Amniotic stem cell (primary cell): ENCODE results near the gene KRTAP19-3.
"Not testable (repeated sequence)": the region's sequence is repeated elsewhere in the genome, so short reads cannot be mapped to it uniquely, and the experiment has no call there.

Experiments
- DNase-seq: peaks from one replicate; lab custom pipeline; 2025; lab: John Stamatoyannopoulos, UW

KRTAP19-3 gene

GRCh38 chr21:30491963-30492428 is at the start of gene KRTAP19-3:
KRTAP19-3 (minus strand) TSS chr21:30492013; CDS start chr21:30491957, 56 bp downstream.
- no peak for DNase-seq

GRCh38 chr21:30518876-30519275 is 27.1 kb upstream of the KRTAP19-3 start:
- DNase-seq, result no peak

- DNase-seq, result no peak
Observed at GRCh38 chr21:30515681-30516080, 23.9 kb upstream of the KRTAP19-3 start.

- not testable (repeated sequence) for DNase-seq
Observed at GRCh38 chr21:30505621-30506205, 13.9 kb upstream of the KRTAP19-3 start.

GRCh38 chr21:30502041-30502440 is 10.2 kb upstream of the KRTAP19-3 start, which contains the start of gene KRTAP19-5:
KRTAP19-5 (minus strand) TSS chr21:30502141; CDS start chr21:30502090, 51 bp downstream.
- no peak for DNase-seq

GRCh38 chr21:30497065-30497464 is 5.3 kb upstream of the KRTAP19-3 start, which contains the start of gene KRTAP19-4:
KRTAP19-4 (minus strand) TSS chr21:30497165; CDS start chr21:30497110, 55 bp downstream.
- no peak for DNase-seq

- no peak for DNase-seq
Observed at GRCh38 chr21:30487336-30487735, 4.5 kb downstream of the KRTAP19-3 start, which contains the start of gene KRTAP19-2. KRTAP19-2 (minus strand) TSS chr21:30487436; CDS start chr21:30487348, 88 bp downstream.

- DNase-seq, result no peak
Observed at GRCh38 chr21:30486180-30486579, 5.6 kb downstream of the KRTAP19-3 start.

- DNase-seq, result no peak
Observed at GRCh38 chr21:30482130-30482529, 9.7 kb downstream of the KRTAP19-3 start.

- no peak for DNase-seq
Observed at GRCh38 chr21:30480145-30480544, 11.7 kb downstream of the KRTAP19-3 start, which contains the start of gene KRTAP19-1. KRTAP19-1 (minus strand) TSS chr21:30480367; CDS start chr21:30480317, 50 bp downstream.

- no peak for DNase-seq
Observed at GRCh38 chr21:30479259-30479658, 12.6 kb downstream of the KRTAP19-3 start.

- DNase-seq, result no peak
Observed at GRCh38 chr21:30478004-30478403, 13.8 kb downstream of the KRTAP19-3 start.

GRCh38 chr21:30468900-30469714 is 22.7 kb downstream of the KRTAP19-3 start:
- DNase-seq, result no peak

- DNase-seq, result no peak
Observed at GRCh38 chr21:30463713-30464112, 28.1 kb downstream of the KRTAP19-3 start.

- no peak for DNase-seq
Observed at GRCh38 chr21:30448514-30448913, 43.3 kb downstream of the KRTAP19-3 start.

GRCh38 chr21:30447056-30447455 is 44.8 kb downstream of the KRTAP19-3 start:
- DNase-seq, result no peak

GRCh38 chr21:30444204-30444603 is 47.6 kb downstream of the KRTAP19-3 start:
- no peak for DNase-seq

- DNase-seq, result no peak
Observed at GRCh38 chr21:30443226-30443625, 48.6 kb downstream of the KRTAP19-3 start.
